Thyroid gland (tissue), 4 donors: ENCODE measurements around the gene GTF3C5. TPM values are rescaled to one million over a fixed set of nuclear protein-coding genes. Genes with fewer than 3 reads are reported as not detected.

Experiments used
- DNase-seq, 2 donors: peaks; one replicate each; pipeline ENCODE4 v3.0.0-alpha.2; 2019
- H3K27ac ChIP-seq, 3 donors: fragments of 200-600 bp; sonication (generic); 1 replicate in 2 of 3; 2 replicates in 1 of 3; pipeline ENCODE4 v1.5.1; 2016 to 2019; ENCODE audit warnings: mild to moderate bottlenecking in 1 of 3, moderate library complexity in 1 of 3
- H3K27me3 ChIP-seq: fragments of 200-600 bp; sonication (generic); one replicate; pipeline ENCODE4 v1.5.1; 2019
- H3K36me3 ChIP-seq, 2 donors: fragments of 200-600 bp; sonication (generic); one replicate each; pipeline ENCODE4 v1.5.1; 2016 to 2019
- H3K4me1 ChIP-seq, 2 donors: fragments of 200-600 bp; sonication (generic); one replicate each; pipeline ENCODE4 v1.5.1; 2017 to 2019
- H3K4me3 ChIP-seq, 3 donors: fragments of 200-600 bp; sonication (generic); replicated peaks in 1 of 3; 1 replicate in 2 of 3; 2 replicates in 1 of 3; pipeline ENCODE4 v1.5.1; 2016; ENCODE audit warnings: mild to moderate bottlenecking in 1 of 3
- H3K9me3 ChIP-seq: fragments of 200-600 bp; sonication (generic); one replicate; pipeline ENCODE4 v1.5.1; 2017
- CTCF ChIP-seq, 6 experiments: fragments of 200-600 bp in 3 of 6; fragments of 450-650 bp in 3 of 6; sonication (generic) in 3 of 6; IDR thresholded peaks; one replicate each; pipeline ENCODE4 v1.5.1; 2016 to 2019; ENCODE audit warnings: antibody characterized with exemption in 6 of 6, mild to moderate bottlenecking in 2 of 6, inconsistent platforms in 1 of 6, moderate library complexity in 1 of 6
- POLR2A ChIP-seq, 2 donors: fragments of 450-650 bp; IDR thresholded peaks; one replicate each; pipeline ENCODE4 v1.6.1; 2017; ENCODE audit warnings: antibody characterized with exemption in 2 of 2, mild to moderate bottlenecking in 2 of 2, moderate library complexity in 1 of 2
- WGBS, 2 donors: methylation state at CpG; one replicate each; pipeline ENCODE4 v1.1.5; 2017; 5-methylcytosine and 5-hydroxymethylcytosine counted together
- intact Hi-C: fragments of 100-400 bp; cut with DNase I; formaldehyde crosslinking; loops from one replicate; pipeline ENCODE4 v1.15.1; 2023
- total RNA-seq, 4 donors: library from RNA; depleted of rRNA; stranded (reverse); fragments of >200 nt; gene quantifications; one replicate each; pipeline ENCODE4 v1.2.3, GENCODE V29; 2016

The GTF3C5 gene
- total RNA-seq, 4 donors from 2014 or later: 49.3 to 69.0 (median 56.8) TPM

- intact Hi-C loops: loop anchor here (10.0 kb wide), 1 partner anchor 96 kb away; no protein-coding TSS in a partner anchor
- TF ChIP-seq POLR2A (IDR thresholded peaks at IDR 0.05): no peak
- no peak for TF ChIP-seq CTCF (IDR thresholded peaks at IDR 0.05)
- DNase-seq: no peak
- Histone ChIP-seq H3K9me3 (no peaks in the 10 kb centered on the region), H3K4me3 (no peak overlapping the region), H3K27me3 (no peaks in the 10 kb centered on the region), H3K36me3 (peaks cover 50 to 60% of the 10 kb centered on the region in 2 donors), H3K4me1 (no peaks in the 10 kb centered on the region), H3K27ac (no peak overlapping the region)
- WGBS, 2 donors: 94 to 95% methylated on average over 11 of the region's 13 CpGs
Measured at GRCh38 chr9:133049043-133049442, 18.2 kb downstream of the GTF3C5 start.

GRCh38 chr9:133050142-133050541, 19.3 kb downstream of the GTF3C5 start:
- Histone ChIP-seq H3K36me3 (peaks cover 52 to 60% of the 10 kb centered on the region in 2 donors), H3K4me1 (no peaks in the 10 kb centered on the region), H3K9me3 (no peaks in the 10 kb centered on the region), H3K27ac (no peak overlapping the region), H3K27me3 (no peaks in the 10 kb centered on the region), H3K4me3 (no peak overlapping the region)
- TF ChIP-seq CTCF (IDR thresholded peaks at IDR 0.05) (no peak), POLR2A (IDR thresholded peaks at IDR 0.05) (no peak)
- intact Hi-C loops: no loop called here
- DNase-seq: no peak
- 93 to 95% methylated on average over 6 of the region's 6 CpGs for WGBS, 2 donors

GRCh38 chr9:133050781-133051180, 20.0 kb downstream of the GTF3C5 start:
- Histone ChIP-seq H3K27ac (no peak overlapping the region), H3K9me3 (no peaks in the 10 kb centered on the region), H3K27me3 (no peaks in the 10 kb centered on the region), H3K4me3 (no peak overlapping the region), H3K4me1 (no peaks in the 10 kb centered on the region), H3K36me3 (peaks cover 51 to 59% of the 10 kb centered on the region in 2 donors)
- intact Hi-C loops: no loop called here
- 87 to 90% methylated on average over 10 of the region's 10 CpGs for WGBS, 2 donors
- DNase-seq: no peak
- TF ChIP-seq POLR2A (IDR thresholded peaks at IDR 0.05) (no peak), CTCF (IDR thresholded peaks at IDR 0.05) (no peak)

GRCh38 chr9:133051281-133051900, 20.6 kb downstream of the GTF3C5 start:
- intact Hi-C loops: no loop called here
- H3K4me1 ChIP-seq: no peaks in the 10 kb centered on the region
- H3K9me3 ChIP-seq: no peaks in the 10 kb centered on the region
- 94 to 97% methylated on average over 8 to 20 of the region's 20 CpGs for WGBS, 2 donors
- no peak overlapping the region for H3K27ac ChIP-seq
- TF ChIP-seq CTCF (IDR thresholded peaks at IDR 0.05): no peak
- TF ChIP-seq POLR2A (IDR thresholded peaks at IDR 0.05): no peak
- peaks cover 51 to 58% of the 10 kb centered on the region in 2 donors for H3K36me3 ChIP-seq
- H3K4me3 ChIP-seq: no peak overlapping the region
- no peaks in the 10 kb centered on the region for H3K27me3 ChIP-seq
- no peak for DNase-seq

- intact Hi-C loops: no loop called here
Measured at GRCh38 chr9:133051966-133052539, 21.3 kb downstream of the GTF3C5 start.

More at GRCh38 chr9:133051966-133052539, 21.3 kb downstream of the GTF3C5 start:
- WGBS, 2 donors: 92 to 99% methylated on average over 9 of the region's 9 CpGs
- Histone ChIP-seq H3K4me3 (no peak overlapping the region), H3K27ac (no peak overlapping the region), H3K27me3 (no peaks in the 10 kb centered on the region), H3K9me3 (no peaks in the 10 kb centered on the region), H3K4me1 (no peaks in the 10 kb centered on the region), H3K36me3 (peaks cover 54 to 56% of the 10 kb centered on the region in 2 donors)
- no peak for DNase-seq
- TF ChIP-seq POLR2A (IDR thresholded peaks at IDR 0.05): no peak
- TF ChIP-seq CTCF (IDR thresholded peaks at IDR 0.05): no peak
